HFFc6 (cell line): Measurements from ENCODE around the gene CARMIL3. TPM values are rescaled to one million over a fixed set of nuclear protein-coding genes. Genes with fewer than 3 reads are reported as not detected.

Experiments used
- DNase-seq: peaks from one replicate; pipeline ENCODE4 v3.0.0-alpha.2; 2018
- H3K27ac Mint-ChIP-seq: 2 replicates; pipeline ENCODE4 v1.8.0; 2020; ENCODE audit warnings: mild to moderate bottlenecking, mixed read lengths
- H3K27me3 Mint-ChIP-seq: 2 replicates; pipeline ENCODE4 v1.8.0; 2021; ENCODE audit warnings: mild to moderate bottlenecking, moderate library complexity, mixed read lengths; ENCODE audit not compliant: insufficient read depth
- H3K36me3 Mint-ChIP-seq: 2 replicates; pipeline ENCODE4 v1.8.0; 2021; ENCODE audit warnings: low read depth, mixed read lengths
- H3K4me1 Mint-ChIP-seq: 2 replicates; pipeline ENCODE4 v1.8.0; 2020; ENCODE audit warnings: low read depth, mixed read lengths
- H3K4me3 Mint-ChIP-seq: 2 replicates; pipeline ENCODE4 v1.8.0; 2020; ENCODE audit warnings: mild to moderate bottlenecking, moderate library complexity, mixed read lengths
- H3K9me3 Mint-ChIP-seq: 2 replicates; pipeline ENCODE4 v1.8.0; 2020; ENCODE audit warnings: mild to moderate bottlenecking, mixed read lengths
- CTCF ChIP-seq: fragments of 200-600 bp; sonication (generic); IDR thresholded peaks from 2 replicates; pipeline ENCODE4 v1.5.0; 2021; ENCODE audit warnings: antibody characterized with exemption, mild to moderate bottlenecking
- total RNA-seq, 6 experiments: library from RNA; stranded (reverse); fragmentation: NEBNext Ultra II Directional; extraction: Animal tissue kit (Norgen Biotek cat#: 25700); gene quantifications; 2 replicates in 1 of 6; 3 replicates in 5 of 6; pipeline ENCODE4 v1.2.3, GENCODE V29; 2021

Gene CARMIL3
- total RNA-seq, 6 experiments from 2014 or later = not detected

- DNase-seq = no peak
- Mint-ChIP-seq H3K9me3 (no peaks in the 10 kb centered on the region), H3K27me3 (peaks cover under 1% of the 10 kb centered on the region), H3K4me3 (no peak overlapping the region), H3K27ac (no peak overlapping the region), H3K4me1 (peaks cover 26% of the 10 kb centered on the region), H3K36me3 (peaks cover 4% of the 10 kb centered on the region; the same call in 1 of the 2 replicates)
- TF ChIP-seq CTCF = no peak
Measured at GRCh38 chr14:24092110-24092504, 40.3 kb downstream of the CARMIL3 start.

GRCh38 chr14:24092505-24093206 lies 40.8 kb downstream of the CARMIL3 start:
- Mint-ChIP-seq H3K36me3 (peaks cover 4% of the 10 kb centered on the region; the same call in 1 of the 2 replicates), H3K4me3 (no peak overlapping the region), H3K9me3 (no peaks in the 10 kb centered on the region), H3K4me1 (peaks cover 26% of the 10 kb centered on the region), H3K27ac (peak overlapping the region; percentile 38; the same call in 1 of the 2 replicates), H3K27me3 (no peaks in the 10 kb centered on the region; the same call in none of the 2 replicates)
- TF ChIP-seq CTCF = no peak
- no peak for DNase-seq

- peak overlapping the region; percentile 99 for H3K4me3 Mint-ChIP-seq
- peaks cover 4% of the 10 kb centered on the region; the same call in 1 of the 2 replicates for H3K36me3 Mint-ChIP-seq
- H3K9me3 Mint-ChIP-seq = no peaks in the 10 kb centered on the region
- H3K4me1 Mint-ChIP-seq = peaks cover 26% of the 10 kb centered on the region
- TF ChIP-seq CTCF = no peak
- peak overlapping the region; percentile 86 for H3K27ac Mint-ChIP-seq
- H3K27me3 Mint-ChIP-seq = no peaks in the 10 kb centered on the region; the same call in none of the 2 replicates
- DNase-seq = no peak
Measured at GRCh38 chr14:24093207-24093900, 41.5 kb downstream of the CARMIL3 start.

GRCh38 chr14:24093901-24094840 lies 42.4 kb downstream of the CARMIL3 start, which contains the start of gene PCK2:
PCK2 (plus strand) TSS chr14:24094311; CDS start chr14:24094406, 95 bp downstream.
- H3K27ac Mint-ChIP-seq = peak within 1 kb of the TSS; percentile 86
- H3K36me3 Mint-ChIP-seq = peaks cover 4% of the 10 kb centered on the region; the same call in 1 of the 2 replicates
- H3K9me3 Mint-ChIP-seq = no peaks in the 10 kb centered on the region
- H3K4me1 Mint-ChIP-seq = peaks cover 26% of the 10 kb centered on the region
- peak; percentile 87 for DNase-seq
- no peaks in the 10 kb centered on the region; the same call in none of the 2 replicates for H3K27me3 Mint-ChIP-seq
- peak within 1 kb of the TSS; percentile 99 for H3K4me3 Mint-ChIP-seq
- no peak; the same call in none of the 2 replicates for TF ChIP-seq CTCF

- no peak for TF ChIP-seq CTCF
- Mint-ChIP-seq H3K4me3 (peak overlapping the region; percentile 99), H3K9me3 (no peaks in the 10 kb centered on the region), H3K36me3 (peaks cover 4% of the 10 kb centered on the region; the same call in 1 of the 2 replicates), H3K27me3 (no peaks in the 10 kb centered on the region; the same call in none of the 2 replicates), H3K4me1 (peaks cover 26% of the 10 kb centered on the region), H3K27ac (peak overlapping the region; percentile 86)
- DNase-seq = no peak
Measured at GRCh38 chr14:24094841-24095270, 43.0 kb downstream of the CARMIL3 start.
